Measurements from ENCODE around the gene PARP11.

DNA sequence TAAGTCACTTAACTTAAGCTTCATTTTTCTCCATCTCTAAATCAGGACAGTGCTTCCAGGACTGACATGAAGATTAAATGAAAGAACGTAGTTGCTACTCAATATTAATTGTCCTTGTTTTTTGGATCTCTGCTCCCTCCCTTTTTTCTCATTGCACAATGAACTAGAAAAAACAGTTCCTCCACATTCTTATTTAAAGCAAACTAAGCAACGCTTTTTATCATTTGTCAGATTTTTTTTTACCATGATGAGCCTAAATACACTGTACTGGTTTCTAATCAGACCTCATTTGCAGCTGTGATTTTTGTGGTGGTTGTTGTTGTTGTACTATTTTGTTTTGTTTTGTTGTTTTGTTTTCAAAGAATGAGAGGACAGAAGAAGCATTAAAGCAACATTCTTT is 23.2 kb upstream of the PARP11 start:
- TF ChIP-seq, protein P1, sequence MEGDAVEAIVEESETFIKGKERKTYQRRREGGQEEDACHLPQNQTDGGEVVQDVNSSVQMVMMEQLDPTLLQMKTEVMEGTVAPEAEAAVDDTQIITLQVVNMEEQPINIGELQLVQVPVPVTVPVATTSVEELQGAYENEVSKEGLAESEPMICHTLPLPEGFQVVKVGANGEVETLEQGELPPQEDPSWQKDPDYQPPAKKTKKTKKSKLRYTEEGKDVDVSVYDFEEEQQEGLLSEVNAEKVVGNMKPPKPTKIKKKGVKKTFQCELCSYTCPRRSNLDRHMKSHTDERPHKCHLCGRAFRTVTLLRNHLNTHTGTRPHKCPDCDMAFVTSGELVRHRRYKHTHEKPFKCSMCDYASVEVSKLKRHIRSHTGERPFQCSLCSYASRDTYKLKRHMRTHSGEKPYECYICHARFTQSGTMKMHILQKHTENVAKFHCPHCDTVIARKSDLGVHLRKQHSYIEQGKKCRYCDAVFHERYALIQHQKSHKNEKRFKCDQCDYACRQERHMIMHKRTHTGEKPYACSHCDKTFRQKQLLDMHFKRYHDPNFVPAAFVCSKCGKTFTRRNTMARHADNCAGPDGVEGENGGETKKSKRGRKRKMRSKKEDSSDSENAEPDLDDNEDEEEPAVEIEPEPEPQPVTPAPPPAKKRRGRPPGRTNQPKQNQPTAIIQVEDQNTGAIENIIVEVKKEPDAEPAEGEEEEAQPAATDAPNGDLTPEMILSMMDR (conservative IDR thresholded peaks at IDR 0.05; ENCODE audit: low read length): no peak
- TF ChIP-seq EZH2phosphoT487 (IDR thresholded peaks at IDR 0.05; ENCODE audit: borderline replicate concordance, low read depth, low read length): no peak
